ENCODE measurements around the gene TFB2M.
A peak's percentile ranks its signal among the peaks of the same experiment; 100 is the strongest.

TFB2M gene

GRCh38 chr1:246512635-246513034 lies 53.4 kb downstream of the TFB2M start:
- no peak for DNase-seq (ENCODE audit: low spot score)

GRCh38 chr1:246512230-246512629 lies 53.8 kb downstream of the TFB2M start:
- no peak for DNase-seq (ENCODE audit: low spot score)

GRCh38 chr1:246511203-246511602 lies 54.9 kb downstream of the TFB2M start:
- no peak for DNase-seq (ENCODE audit: low spot score)

GRCh38 chr1:246510147-246511030 lies 55.7 kb downstream of the TFB2M start:
- no peak for DNase-seq (ENCODE audit: low spot score)

GRCh38 chr1:246508897-246509688 lies 57.0 kb downstream of the TFB2M start:
- DNase-seq (ENCODE audit: low spot score) = no peak

- peak; percentile 99 for DNase-seq (ENCODE audit: low spot score)
Observed at GRCh38 chr1:246506674-246507481, 59.2 kb downstream of the TFB2M start, which contains the start of gene SMYD3. Gene SMYD3, minus strand, starts transcription at chr1:246507279.

- no peak for DNase-seq (ENCODE audit: low spot score)
Observed at GRCh38 chr1:246506367-246506673, 59.7 kb downstream of the TFB2M start.

DNA sequence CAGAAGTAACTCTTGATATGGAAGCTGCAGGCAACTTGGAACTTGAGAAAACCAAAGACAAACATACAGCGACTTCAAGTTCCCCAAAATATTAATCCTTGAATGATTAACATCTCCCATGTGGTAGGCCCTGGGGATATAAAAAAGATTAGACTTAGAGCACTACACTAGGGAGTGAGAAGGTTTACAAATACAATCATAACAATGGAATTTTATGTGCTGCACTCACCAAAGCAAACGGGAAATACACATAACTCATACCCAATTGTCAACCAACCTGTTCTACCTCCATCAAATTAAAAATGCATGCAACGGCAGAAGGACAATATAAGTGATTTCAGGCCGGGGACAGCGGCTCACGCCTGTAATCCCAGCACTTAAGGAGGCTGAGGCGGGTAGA lies 62.7 kb downstream of the TFB2M start:
- no peak for DNase-seq (ENCODE audit: low spot score)

- peak; percentile 59 for DNase-seq (ENCODE audit: low spot score)
Observed at GRCh38 chr1:246497331-246497915, 68.6 kb downstream of the TFB2M start.

DNA sequence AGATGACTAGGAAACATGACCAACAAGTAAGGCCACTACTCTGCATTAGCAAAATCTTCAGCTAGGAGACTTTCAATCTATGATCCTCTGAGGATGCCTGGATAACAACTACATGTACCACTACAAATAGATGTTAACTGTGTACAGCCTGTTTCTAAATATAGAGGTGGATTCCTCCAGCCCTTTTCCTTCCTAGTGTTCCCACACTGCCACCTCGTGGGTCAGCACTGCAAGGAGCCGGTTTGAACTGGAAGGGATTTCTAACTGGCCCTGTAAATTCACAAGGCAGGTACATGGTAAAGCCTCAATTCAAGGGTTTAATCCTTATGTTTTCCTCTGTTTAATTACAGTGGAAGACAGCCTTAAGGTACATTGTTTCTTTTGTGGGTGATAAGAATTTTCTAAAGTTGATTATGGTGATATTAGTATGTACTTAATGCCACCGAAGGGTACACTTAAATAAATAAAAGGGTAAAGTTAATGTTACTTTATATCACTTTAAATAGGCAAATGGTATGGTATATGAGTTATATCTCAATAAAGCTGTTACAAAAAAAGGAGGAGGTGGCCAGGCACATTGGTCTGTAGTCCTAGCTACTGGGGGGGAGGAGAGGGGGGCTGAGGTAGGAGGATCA lies 73.3 kb downstream of the TFB2M start:
- DNase-seq (ENCODE audit: low spot score) = peak; percentile 84

GRCh38 chr1:246491551-246492053 lies 74.5 kb downstream of the TFB2M start:
- DNase-seq (ENCODE audit: low spot score) = no peak

Data from AG20443 (cell line).